A673 (cell line): Measurements from ENCODE around the gene ITPKB. TPM values are rescaled to one million over a fixed set of nuclear protein-coding genes. Genes with fewer than 3 reads are reported as not detected.

Experiments used
- BruUV-seq: library from RNA; stranded (reverse); fragments of 400-500 nt; replicated peaks from 2 replicates; lab custom pipeline; 2021; lab: Mats Ljungman, UMichigan
- CTCF ChIA-PET: fragments of 300-600 bp; sonication (Branson Sonifier 250); formaldehyde crosslinking; loops from one replicate; lab custom pipeline; 2022; ENCODE audit warnings: antibody characterized with exemption; lab: Charles Lee
- POLR2A ChIA-PET: fragments of 300-600 bp; sonication (Branson Sonifier 250); formaldehyde crosslinking; loops from one replicate; lab custom pipeline; 2022; ENCODE audit warnings: antibody characterized with exemption; ENCODE audit not compliant: low non-redundant PET; lab: Charles Lee
- DNase-seq: peaks from one replicate; pipeline ENCODE4 v3.0.0-alpha.2; 2015; ENCODE audit warnings: low spot score
- H3K27ac ChIP-seq: fragments of 200-600 bp; sonication (generic); 2 replicates; pipeline ENCODE4 v1.5.1; 2016; ENCODE audit warnings: mixed run types, low read depth, mild to moderate bottlenecking, mixed read lengths, antibody characterized with exemption, low read length; ENCODE audit not compliant: poor library complexity, severe bottlenecking
- H3K27me3 ChIP-seq: fragments of 200-600 bp; sonication (generic); replicated peaks from 2 replicates; pipeline ENCODE4 v1.6.1; 2017; ENCODE audit warnings: mixed run types, low read depth, mild to moderate bottlenecking, mixed read lengths, antibody characterized with exemption, low read length; ENCODE audit not compliant: insufficient read depth, poor library complexity
- H3K36me3 ChIP-seq: fragments of 200-600 bp; sonication (generic); 2 replicates; pipeline ENCODE4 v1.6.1; 2016; ENCODE audit warnings: mixed run types, mild to moderate bottlenecking, mixed read lengths, antibody characterized with exemption, low read length; ENCODE audit not compliant: insufficient read depth, poor library complexity, severe bottlenecking
- H3K4me1 ChIP-seq: fragments of 200-600 bp; sonication (generic); 2 replicates; pipeline ENCODE4 v1.6.1; 2017; ENCODE audit warnings: mixed run types, mild to moderate bottlenecking, mixed read lengths, antibody characterized with exemption, low read length; ENCODE audit not compliant: insufficient read depth, poor library complexity, severe bottlenecking
- H3K4me3 ChIP-seq: fragments of 200-600 bp; sonication (generic); 2 replicates; pipeline ENCODE4 v1.5.1; 2016; ENCODE audit warnings: low read depth, mixed run types, mild to moderate bottlenecking, mixed read lengths, low read length; ENCODE audit not compliant: poor library complexity, severe bottlenecking
- H3K9me3 ChIP-seq: fragments of 200-600 bp; sonication (generic); 2 replicates; pipeline ENCODE4 v1.6.1; 2016; ENCODE audit warnings: mixed run types, low read depth, mild to moderate bottlenecking, mixed read lengths, antibody characterized with exemption, low read length; ENCODE audit not compliant: poor library complexity, severe bottlenecking
- EZH2 ChIP-seq: fragments of 200-600 bp; sonication (generic); IDR thresholded peaks from 2 replicates; pipeline ENCODE4 v1.6.1; 2017; ENCODE audit warnings: borderline replicate concordance, low read depth, mild to moderate bottlenecking, mixed read lengths, antibody characterized with exemption, low read length; ENCODE audit not compliant: poor library complexity, severe bottlenecking
- intact Hi-C: fragments of 100-400 bp; cut with micrococcal nuclease; formaldehyde crosslinking; loops from one replicate; pipeline ENCODE4 v1.10.0; 2022; ENCODE audit not compliant: unreplicated experiment
- total RNA-seq: library from RNA; stranded (reverse); gene quantifications from 2 replicates; pipeline ENCODE4 v1.2.3, GENCODE V29; 2021
- TF ChIP-seq, protein P1 (sequence below): fragments of 300-800, 200-600 bp; sonication (generic); conservative IDR thresholded peaks from 2 replicates; pipeline ENCODE4 v1.5.1; 2017; ENCODE audit warnings: low read depth, mild to moderate bottlenecking, antibody characterized with exemption, low read length, moderate library complexity, mixed read lengths

Gene ITPKB
- total RNA-seq, 1 experiment from 2014 or later = 14.1 TPM

- Histone ChIP-seq H3K4me1 (peaks cover 46% of the 10 kb centered on the region), H3K9me3 (no peaks in the 10 kb centered on the region), H3K36me3 (no peaks in the 10 kb centered on the region), H3K27ac (no peak overlapping the region), H3K4me3 (no peak overlapping the region), H3K27me3 (no peaks in the 10 kb centered on the region)
- intact Hi-C loops = no loop called here
- DNase-seq = no peak
- POLR2A ChIA-PET = no interaction called here
- TF ChIP-seq, protein P1, sequence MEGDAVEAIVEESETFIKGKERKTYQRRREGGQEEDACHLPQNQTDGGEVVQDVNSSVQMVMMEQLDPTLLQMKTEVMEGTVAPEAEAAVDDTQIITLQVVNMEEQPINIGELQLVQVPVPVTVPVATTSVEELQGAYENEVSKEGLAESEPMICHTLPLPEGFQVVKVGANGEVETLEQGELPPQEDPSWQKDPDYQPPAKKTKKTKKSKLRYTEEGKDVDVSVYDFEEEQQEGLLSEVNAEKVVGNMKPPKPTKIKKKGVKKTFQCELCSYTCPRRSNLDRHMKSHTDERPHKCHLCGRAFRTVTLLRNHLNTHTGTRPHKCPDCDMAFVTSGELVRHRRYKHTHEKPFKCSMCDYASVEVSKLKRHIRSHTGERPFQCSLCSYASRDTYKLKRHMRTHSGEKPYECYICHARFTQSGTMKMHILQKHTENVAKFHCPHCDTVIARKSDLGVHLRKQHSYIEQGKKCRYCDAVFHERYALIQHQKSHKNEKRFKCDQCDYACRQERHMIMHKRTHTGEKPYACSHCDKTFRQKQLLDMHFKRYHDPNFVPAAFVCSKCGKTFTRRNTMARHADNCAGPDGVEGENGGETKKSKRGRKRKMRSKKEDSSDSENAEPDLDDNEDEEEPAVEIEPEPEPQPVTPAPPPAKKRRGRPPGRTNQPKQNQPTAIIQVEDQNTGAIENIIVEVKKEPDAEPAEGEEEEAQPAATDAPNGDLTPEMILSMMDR = no peak
- no peak for TF ChIP-seq EZH2
- BruUV-seq = no TSS peak
- CTCF ChIA-PET = no interaction called here
Observed at GRCh38 chr1:226659641-226660040, 79.4 kb downstream of the ITPKB start.

DNA sequence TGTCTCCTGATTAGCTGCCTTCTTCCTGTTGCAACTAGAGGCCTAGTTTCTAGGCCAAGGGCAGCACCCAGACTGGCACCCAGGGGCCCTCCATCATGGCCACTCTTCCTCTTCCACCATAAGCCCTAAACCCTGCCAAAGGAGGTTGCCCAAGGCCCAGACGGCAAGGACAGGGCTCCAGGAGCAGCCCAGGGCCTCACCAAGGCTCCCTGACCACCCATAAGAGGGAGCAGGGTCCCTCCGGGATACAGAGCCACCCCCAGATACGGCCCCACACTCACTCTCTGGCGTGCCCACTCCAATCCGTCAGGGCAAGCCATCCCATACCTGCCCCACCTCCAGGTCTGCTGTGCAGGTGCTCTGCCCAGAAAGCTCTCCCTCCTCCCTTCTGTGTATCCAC is 79.9 kb downstream of the ITPKB start:
- BruUV-seq = no TSS peak
- TF ChIP-seq, protein P1 = no peak
- no peak for TF ChIP-seq EZH2
- H3K27me3 ChIP-seq = no peaks in the 10 kb centered on the region
- ChIA-PET CTCF (no interaction called here), POLR2A (no interaction called here)
- no peak for DNase-seq
- H3K4me3 ChIP-seq = no peak overlapping the region
- no peaks in the 10 kb centered on the region for H3K36me3 ChIP-seq
- no peak overlapping the region for H3K27ac ChIP-seq
- intact Hi-C loops = no loop called here
- peaks cover 51% of the 10 kb centered on the region for H3K4me1 ChIP-seq
- no peaks in the 10 kb centered on the region for H3K9me3 ChIP-seq

DNA sequence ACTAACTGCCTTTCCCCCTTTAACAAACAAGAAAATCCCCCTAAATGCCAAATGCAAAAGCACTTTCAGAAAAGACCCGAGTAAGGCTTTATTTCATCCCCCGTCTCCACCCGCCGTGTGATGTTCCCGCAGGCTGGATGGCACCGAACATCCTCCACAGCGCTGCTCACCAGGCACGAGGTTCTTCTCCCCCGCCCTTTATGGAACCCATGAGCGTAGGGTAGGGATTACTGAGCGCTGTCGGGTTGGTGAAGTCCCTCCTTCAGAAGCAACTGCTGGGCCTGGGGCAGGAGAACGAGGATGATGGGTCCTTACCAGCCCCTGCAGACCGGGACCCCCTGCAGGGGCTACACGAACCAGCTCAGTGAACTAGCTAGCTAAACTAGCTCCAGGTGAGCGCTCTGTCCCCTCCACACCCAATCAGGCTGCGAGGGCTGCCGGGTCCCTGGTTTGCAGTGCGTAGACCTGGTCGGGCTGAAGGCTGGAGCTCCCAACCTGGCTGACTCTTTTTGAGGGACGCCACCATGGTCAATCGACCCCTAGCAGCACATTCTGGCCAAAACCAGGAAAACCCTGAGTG is 80.4 kb downstream of the ITPKB start:
- Histone ChIP-seq H3K36me3 (no peaks in the 10 kb centered on the region), H3K4me3 (no peak overlapping the region), H3K27me3 (no peaks in the 10 kb centered on the region), H3K4me1 (peaks cover 54% of the 10 kb centered on the region), H3K9me3 (no peaks in the 10 kb centered on the region), H3K27ac (no peak overlapping the region)
- intact Hi-C loops = no loop called here
- TF ChIP-seq, protein P1 = no peak
- TF ChIP-seq EZH2 = no peak
- DNase-seq = no peak
- ChIA-PET CTCF (no interaction called here), POLR2A (no interaction called here)
- BruUV-seq = no TSS peak
